GM18873 (cell line): ENCODE data around the gene GPR180.
"Not testable (repeated sequence)": the region's sequence is repeated elsewhere in the genome, so short reads cannot be mapped to it uniquely, and the experiment has no call there.

Experiments used
- ATAC-seq: cut with Tn5 transposase; IDR thresholded peaks from one replicate; pipeline ENCODE4 v1.9.1; 2021; ENCODE audit warnings: mild to moderate bottlenecking, moderate library complexity, moderate number of reproducible peaks; ENCODE audit not compliant: unreplicated experiment, low FRiP score

Gene GPR180

DNA sequence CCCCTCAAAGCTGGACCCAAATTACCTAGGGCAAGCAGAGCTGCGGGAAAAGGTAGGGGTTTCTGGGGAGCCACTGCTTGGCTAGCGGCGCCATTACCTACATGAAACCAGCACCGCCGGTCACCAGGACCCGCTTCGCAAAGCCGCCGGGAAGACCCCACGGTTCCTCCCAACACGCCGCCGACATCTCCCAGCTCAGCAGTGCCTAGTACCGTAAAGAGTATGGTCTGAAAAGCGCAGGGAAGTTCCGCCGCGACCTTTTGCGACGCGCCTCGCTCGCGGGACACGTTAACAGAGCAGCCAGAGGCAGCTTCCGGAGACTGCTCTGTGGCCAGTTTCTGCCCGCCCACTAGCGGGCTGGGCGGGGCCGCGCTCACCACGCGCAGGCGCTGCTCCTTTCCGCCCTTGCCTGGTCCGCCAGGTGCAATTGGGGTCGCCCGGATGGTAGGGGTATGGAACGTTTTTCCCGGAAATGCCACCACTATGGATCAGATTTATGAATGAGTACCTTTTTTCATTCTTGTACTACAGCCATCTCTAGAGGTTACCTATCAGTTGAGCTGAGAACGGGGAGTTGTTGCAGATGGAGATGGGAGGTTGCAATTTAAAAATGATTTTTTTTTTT is 5.6 kb upstream of the GPR180 start, which contains the start of gene TGDS:
TSS of gene TGDS (minus strand) at position 203 of the 625 bp plus-strand sequence. CDS start at position 187, 16 bp downstream.
- ATAC-seq, result peak; percentile 97

DNA sequence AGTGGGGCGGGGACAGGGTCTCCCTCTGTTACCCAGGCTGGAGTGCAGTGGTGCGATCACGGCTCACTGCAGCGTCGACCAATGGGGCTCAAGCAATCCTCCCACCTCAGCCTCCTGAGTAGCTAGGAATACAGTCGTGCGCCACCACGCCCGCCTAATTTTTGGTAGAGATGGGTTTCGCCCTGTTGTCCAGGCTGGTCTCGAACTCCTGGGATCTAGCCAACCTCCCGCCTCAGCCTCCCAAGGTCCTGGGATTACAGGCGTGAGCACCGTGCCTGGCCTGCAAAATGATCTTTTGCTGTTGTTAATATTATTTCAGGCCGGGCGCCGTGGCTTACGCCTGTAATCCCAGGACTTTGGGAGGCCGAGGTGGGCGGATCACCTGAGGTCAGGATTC is 5.1 kb upstream of the GPR180 start:
- ATAC-seq, result no peak

GRCh38 chr13:94598281-94598680 is 3.4 kb upstream of the GPR180 start:
- no peak for ATAC-seq

GRCh38 chr13:94599877-94600276 is 1.8 kb upstream of the GPR180 start:
- ATAC-seq, result no peak

DNA sequence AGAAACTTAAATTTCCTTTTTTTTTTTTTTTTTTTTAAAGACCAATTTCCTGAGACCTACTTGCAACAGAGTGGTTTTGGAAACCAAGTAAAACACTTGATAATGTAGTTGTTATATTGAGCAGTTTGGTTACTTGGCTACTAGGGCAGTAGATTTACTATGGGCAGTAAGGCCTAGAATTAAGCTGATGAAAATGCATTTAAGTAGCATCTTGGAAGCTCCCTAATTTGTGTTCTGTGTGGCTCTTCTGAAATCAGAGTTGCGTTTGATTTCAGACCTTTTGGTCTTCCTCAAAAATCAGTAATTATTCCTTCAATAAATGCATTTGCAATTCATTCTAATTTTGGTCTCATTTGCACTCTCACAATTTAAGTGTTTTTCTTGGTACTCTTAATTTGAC is 810 bp downstream of the GPR180 start:
- no peak for ATAC-seq

DNA sequence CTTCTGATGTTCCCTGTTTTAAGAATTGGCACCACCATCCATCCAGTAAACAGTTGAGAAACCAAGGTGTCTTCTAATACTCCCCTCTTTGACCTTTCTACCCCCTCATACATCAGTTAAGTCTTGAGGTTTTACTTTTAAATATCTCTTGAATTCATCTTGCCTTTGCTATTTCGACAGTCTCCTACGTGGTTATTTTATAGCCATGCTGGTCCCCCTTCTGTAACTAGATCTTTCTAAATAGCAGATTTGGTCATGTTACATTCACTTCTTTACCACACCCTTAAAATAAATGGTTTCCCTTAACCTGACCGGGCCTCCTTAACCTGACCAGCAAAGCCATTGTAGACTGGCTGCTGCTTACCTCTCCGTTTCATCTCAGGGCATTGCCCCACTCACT is 5.4 kb downstream of the GPR180 start:
- ATAC-seq, result no peak

DNA sequence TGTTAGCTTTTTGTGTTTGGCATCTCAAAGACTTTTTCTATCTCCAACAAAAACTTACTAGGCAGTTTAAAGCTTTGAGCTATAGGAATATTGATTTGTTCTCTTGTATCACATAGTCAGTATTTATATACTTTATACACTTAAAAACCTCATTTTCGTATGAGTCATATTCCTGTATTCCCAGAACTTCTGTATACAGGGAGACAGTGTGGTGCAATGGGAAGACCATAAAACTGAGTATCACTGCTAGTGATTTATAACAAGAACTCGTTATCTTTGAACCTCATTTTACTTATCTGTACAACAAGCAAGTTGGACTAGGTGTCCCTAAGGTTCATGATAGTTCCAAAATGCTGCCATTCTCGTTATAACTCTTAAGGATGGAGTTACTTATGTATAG is 6.3 kb downstream of the GPR180 start:
- no peak for ATAC-seq

DNA sequence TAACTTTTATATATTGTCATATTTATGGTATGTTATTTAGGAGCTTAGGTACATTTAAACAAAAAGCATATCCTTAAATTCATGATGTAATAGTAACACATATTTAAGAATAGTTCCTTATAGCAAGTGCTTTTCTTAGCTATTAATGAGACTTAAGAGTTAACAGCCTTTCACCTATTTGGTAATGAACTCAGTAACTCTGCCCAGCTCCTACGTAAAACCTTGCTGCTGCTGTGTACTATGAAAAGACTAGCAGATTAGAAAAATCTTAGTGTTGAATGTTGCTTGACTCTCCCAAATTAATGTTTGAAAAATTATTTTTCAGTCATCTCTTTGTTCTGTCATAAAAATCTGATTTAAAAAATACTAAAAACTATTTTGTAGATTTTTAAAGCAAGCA is 6.9 kb downstream of the GPR180 start:
- ATAC-seq, result no peak

- no peak for ATAC-seq
Measured at GRCh38 chr13:94609196-94609595, 7.5 kb downstream of the GPR180 start.

DNA sequence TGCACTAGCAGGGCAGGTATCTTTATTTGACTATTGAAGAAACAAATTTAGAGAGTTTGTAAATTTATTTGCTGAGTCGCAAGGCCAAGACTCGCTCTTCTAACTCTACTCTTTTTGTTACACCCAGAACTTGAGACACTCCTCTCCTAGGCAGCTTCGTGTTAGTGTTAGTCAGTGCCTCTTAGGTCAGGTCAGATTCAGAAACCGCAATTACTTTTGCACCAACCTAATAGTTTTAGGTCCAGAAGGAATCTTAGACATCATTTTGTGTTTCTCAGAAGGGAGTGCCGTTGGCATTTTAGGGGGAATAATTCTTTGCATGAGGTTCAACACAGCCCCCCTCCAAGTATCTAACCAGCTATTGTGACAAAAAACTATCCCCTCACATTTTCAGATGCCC is 8.8 kb downstream of the GPR180 start:
- ATAC-seq, result no peak

DNA sequence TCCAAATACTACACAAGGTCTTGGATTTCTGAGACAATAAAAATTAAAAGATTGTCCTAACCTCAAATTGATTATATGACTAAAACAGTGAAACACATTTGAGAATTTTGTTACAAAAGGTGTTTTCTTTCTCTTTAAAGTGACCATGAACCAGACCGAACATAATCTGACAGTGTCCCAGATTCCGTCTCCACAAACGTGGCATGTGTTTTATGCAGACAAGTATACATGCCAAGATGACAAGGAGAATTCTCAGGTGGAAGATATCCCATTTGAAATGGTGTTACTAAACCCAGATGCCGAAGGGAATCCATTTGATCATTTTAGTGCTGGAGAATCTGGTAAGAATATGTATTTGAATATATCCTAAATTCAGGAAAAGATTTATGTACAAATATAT is 10.4 kb downstream of the GPR180 start:
- ATAC-seq, result no peak

DNA sequence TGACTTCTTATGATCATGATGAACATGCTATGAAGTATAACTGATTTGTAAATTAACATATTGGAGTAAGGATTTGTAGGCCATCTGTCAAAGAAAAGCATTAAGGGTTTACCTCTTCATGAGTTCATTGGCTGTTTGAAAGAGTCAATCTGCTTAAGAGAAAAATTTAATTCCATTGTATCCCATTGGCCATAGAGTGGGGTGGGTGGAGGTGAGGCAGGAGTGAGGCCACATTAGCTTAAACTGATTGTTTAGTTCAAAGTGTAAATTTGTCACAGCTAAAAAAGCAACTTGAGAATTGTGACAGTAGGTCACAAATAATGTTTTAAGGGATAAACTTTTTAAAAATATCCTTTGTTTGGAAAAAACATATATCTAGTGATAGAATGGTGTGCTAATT is 11.4 kb downstream of the GPR180 start:
- no peak for ATAC-seq

DNA sequence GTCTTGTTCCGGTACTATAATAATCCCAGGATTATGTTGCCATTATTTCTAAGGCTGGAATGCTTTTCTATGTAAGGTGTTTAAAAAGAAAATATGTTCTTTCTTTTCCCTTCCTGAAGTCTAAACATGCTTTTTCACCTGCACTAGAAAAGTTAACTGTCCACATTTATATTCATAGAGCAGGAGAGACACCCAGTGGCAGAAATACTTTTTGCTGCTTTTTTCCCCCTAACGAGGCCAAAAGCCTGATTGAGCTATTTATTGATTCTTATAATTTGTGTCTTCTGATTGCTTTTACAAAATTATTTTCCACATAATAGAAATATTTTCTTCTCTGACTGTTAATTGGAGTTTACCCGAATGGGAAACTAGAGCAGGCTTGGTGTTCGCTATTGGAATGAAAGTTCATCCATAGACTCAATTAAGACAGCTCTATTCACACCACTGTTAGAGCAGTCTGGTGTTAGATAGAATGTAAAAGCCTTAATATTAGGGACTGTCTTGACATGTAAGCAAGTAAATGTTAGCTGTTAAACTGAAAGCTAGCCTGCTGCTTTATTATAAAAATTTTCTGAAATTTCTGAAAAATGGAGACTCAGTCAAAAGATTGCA is 15.8 kb downstream of the GPR180 start:
- ATAC-seq, result peak; percentile 48

GRCh38 chr13:94620286-94620896 is 18.7 kb downstream of the GPR180 start:
- no peak for ATAC-seq

DNA sequence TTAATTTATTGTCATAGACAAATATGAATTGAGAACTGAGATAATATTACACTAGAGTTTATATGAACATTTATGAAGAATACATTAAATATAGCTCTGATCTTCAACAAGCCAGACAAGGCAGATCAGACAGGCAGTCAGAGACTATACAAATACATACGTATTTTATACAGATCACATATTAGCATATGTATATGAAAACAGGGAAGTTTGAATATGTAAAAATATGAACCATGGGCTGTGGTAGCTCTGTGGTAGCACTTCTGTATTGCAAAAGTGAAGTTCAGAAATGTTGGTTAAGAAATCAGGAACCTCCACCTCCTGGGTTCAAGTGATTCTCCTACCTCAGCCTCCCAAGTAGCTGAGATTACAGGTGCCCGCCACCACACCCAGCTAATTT is 20.7 kb downstream of the GPR180 start:
- ATAC-seq, result no peak

GRCh38 chr13:94623316-94623715 is 21.7 kb downstream of the GPR180 start:
- no peak for ATAC-seq

DNA sequence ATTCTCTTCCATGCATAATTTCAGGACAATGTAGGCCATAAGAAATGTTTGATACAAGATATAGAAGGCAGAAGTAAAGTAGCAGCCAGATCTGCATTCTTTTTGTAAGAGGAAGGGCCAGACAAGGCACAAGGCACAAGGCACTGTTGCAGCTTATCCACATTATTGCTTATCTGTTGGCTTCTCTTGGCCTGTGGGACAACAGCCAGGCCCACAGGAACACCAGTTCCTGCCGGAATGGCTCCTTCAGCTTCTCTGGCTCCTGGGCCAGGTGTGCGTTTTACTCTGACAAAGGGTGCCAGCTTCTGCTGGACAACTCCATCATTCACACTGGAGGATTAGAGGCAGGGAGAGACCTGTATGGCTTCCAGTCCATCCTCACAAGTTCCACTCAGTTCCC is 29.2 kb downstream of the GPR180 start:
- no peak for ATAC-seq

GRCh38 chr13:94632226-94632980 is 30.7 kb downstream of the GPR180 start:
- ATAC-seq, result no peak

- not testable (repeated sequence) for ATAC-seq
Measured at GRCh38 chr13:94636096-94636495, 34.4 kb downstream of the GPR180 start.

GRCh38 chr13:94636942-94637578 is 35.4 kb downstream of the GPR180 start:
- no peak for ATAC-seq

GRCh38 chr13:94637677-94638076 is 36.0 kb downstream of the GPR180 start:
- not testable (repeated sequence) for ATAC-seq
